ENCODE data around the gene ARHGEF19. TPM values are rescaled to one million over a fixed set of nuclear protein-coding genes. Genes with fewer than 3 reads are reported as not detected.

ARHGEF19 gene
- total and polyA plus RNA-seq, 9 of the 15 experiments (the other 6 are each of a cell fraction or from before 2014, with no cell fraction given) = 0.73 to 21.0 (median 5.2) TPM

DNA sequence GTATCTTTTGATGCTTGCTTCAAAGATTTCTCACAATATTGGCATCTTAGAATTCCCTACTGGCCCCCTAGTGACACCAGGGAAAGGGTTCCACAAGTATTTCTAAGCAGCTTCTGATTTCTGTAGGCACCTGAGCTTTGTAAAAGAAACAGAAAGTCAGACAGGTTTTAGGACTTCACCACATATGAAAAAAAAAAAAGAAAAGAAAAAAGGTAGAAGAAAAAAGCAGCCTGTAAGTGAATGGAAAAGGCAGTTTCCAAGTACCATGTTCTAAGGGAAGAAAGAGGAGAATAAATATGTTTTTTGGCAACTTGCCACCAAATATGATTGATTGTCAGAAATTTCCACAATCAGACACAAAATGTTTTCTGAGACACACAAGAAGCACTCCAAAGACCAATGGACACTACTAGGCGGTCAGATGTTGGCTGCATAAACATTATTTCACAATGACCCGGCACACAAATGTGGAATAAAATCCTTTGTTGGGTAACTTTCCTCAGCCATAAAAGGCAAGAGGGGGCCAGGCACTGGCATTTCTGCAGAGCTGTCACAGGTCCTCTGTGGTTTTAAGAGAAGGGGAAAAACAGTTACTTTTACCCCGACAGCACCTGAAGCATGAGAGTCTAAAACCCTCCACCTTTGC is 37.3 kb upstream of the ARHGEF19 start (continued):
- TF ChIP-seq, protein P1, sequence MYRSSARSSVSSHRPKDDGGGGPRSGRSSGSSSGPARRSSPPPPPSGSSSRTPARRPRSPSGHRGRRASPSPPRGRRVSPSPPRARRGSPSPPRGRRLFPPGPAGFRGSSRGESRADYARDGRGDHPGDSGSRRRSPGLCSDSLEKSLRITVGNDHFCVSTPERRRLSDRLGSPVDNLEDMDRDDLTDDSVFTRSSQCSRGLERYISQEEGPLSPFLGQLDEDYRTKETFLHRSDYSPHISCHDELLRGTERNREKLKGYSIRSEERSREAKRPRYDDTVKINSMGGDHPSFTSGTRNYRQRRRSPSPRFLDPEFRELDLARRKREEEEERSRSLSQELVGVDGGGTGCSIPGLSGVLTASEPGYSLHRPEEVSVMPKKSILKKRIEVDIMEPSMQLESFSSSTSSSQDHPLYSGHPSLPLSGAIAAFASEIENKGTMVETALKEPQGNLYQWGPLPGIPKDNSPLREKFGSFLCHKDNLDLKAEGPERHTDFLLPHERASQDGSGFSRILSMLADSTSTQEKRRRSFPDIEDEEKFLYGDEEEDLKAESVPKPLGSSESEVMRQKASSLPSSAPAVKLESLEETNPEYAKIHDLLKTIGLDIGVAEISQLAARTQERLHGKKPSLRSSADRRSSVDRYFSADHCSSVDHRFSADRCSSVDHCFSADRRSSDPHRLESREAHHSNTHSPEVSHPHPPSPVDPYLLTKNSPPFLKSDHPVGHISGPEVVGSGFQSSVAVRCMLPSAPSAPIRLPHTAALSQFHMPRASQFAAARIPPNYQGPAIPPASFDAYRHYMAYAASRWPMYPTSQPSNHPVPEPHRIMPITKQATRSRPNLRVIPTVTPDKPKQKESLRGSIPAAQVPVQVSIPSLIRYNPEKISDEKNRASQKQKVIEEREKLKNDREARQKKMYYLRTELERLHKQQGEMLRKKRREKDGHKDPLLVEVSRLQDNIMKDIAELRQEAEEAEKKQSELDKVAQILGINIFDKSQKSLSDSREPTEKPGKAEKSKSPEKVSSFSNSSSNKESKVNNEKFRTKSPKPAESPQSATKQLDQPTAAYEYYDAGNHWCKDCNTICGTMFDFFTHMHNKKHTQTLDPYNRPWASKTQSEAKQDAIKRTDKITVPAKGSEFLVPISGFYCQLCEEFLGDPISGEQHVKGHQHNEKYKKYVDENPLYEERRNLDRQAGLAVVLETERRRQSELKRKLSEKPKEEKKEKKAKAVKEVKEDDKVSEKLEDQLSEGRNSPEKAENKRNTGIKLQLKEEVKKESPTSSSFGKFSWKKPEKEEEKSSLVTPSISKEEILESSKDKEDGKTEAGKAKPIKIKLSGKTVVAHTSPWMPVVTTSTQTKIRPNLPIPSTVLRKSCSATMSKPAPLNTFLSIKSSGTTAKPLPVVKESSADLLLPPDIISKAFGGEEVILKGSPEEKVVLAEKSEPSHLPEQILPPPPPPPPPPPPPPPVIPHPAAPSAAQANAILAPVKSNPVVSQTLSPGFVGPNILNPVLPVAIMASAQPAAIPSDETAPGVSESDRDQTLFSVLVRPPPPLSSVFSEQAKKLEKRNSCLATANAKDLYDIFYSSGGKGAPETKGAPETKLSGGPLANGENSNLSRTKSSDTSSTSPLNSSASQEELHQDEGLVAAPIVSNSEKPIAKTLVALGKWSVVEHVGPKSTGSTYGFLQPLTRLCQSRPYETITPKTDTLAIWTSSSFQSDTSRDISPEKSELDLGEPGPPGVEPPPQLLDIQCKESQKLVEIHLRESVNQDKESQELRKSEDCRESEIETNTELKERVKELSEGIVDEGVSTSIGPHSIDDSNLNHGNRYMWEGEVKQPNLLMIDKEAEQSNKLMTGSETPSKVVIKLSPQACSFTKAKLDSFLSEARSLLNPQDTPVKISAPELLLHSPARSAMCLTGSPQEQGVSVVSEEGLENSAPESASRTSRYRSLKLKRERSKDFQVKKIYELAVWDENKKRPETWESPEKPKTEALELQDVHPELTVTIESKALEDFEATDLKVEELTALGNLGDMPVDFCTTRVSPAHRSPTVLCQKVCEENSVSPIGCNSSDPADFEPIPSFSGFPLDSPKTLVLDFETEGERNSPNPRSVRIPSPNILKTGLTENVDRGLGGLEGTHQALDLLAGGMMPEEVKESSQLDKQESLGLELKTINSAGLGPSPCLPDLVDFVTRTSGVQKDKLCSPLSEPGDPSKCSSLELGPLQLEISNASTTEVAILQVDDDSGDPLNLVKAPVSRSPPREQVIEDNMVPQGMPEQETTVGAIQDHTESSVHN (IDR thresholded peaks at IDR 0.05; ENCODE audit: borderline replicate concordance in 1 of 2, low read depth in 1 of 2) = 0 out of 4 replicates have a peak, but pooled peaks of 1 of the 2 experiments have one; percentile 30
- TF ChIP-seq ARNT (IDR thresholded peaks at IDR 0.05) (peak in 1 of 2 experiments; percentile 17; a peak in 1 of 4 replicates), U2AF1 (optimal IDR thresholded peaks at IDR 0.05; ENCODE audit: low read depth, low read length) (no peak), DNMT1 (IDR thresholded peaks at IDR 0.05) (no peak), RAD21 (CRISPR knock-in tag; conservative IDR thresholded peaks at IDR 0.05 in 1 of 2, IDR thresholded peaks at IDR 0.05 in 1 of 2) (no peak), MAFG (tag; conservative IDR thresholded peaks at IDR 0.05) (no peak), SRF (CRISPR knock-in tag; IDR thresholded peaks at IDR 0.05) (peak in 1 of 2 experiments; percentile 81; a peak in 2 of 4 replicates)
- TF ChIP-seq, protein P2, sequence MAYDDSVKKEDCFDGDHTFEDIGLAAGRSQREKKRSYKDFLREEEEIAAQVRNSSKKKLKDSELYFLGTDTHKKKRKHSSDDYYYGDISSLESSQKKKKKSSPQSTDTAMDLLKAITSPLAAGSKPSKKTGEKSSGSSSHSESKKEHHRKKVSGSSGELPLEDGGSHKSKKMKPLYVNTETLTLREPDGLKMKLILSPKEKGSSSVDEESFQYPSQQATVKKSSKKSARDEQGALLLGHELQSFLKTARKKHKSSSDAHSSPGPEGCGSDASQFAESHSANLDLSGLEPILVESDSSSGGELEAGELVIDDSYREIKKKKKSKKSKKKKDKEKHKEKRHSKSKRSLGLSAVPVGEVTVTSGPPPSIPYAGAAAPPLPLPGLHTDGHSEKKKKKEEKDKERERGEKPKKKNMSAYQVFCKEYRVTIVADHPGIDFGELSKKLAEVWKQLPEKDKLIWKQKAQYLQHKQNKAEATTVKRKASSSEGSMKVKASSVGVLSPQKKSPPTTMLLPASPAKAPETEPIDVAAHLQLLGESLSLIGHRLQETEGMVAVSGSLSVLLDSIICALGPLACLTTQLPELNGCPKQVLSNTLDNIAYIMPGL (CRISPR knock-in tag; IDR thresholded peaks at IDR 0.05) = no peak
- TF ChIP-seq, protein P3, sequence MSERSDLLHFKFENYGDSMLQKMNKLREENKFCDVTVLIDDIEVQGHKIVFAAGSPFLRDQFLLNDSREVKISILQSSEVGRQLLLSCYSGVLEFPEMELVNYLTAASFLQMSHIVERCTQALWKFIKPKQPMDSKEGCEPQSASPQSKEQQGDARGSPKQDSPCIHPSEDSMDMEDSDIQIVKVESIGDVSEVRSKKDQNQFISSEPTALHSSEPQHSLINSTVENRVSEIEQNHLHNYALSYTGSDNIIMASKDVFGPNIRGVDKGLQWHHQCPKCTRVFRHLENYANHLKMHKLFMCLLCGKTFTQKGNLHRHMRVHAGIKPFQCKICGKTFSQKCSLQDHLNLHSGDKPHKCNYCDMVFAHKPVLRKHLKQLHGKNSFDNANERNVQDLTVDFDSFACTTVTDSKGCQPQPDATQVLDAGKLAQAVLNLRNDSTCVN (CRISPR knock-in tag; IDR thresholded peaks at IDR 0.05) = no peak
- TF ChIP-seq, protein P4, sequence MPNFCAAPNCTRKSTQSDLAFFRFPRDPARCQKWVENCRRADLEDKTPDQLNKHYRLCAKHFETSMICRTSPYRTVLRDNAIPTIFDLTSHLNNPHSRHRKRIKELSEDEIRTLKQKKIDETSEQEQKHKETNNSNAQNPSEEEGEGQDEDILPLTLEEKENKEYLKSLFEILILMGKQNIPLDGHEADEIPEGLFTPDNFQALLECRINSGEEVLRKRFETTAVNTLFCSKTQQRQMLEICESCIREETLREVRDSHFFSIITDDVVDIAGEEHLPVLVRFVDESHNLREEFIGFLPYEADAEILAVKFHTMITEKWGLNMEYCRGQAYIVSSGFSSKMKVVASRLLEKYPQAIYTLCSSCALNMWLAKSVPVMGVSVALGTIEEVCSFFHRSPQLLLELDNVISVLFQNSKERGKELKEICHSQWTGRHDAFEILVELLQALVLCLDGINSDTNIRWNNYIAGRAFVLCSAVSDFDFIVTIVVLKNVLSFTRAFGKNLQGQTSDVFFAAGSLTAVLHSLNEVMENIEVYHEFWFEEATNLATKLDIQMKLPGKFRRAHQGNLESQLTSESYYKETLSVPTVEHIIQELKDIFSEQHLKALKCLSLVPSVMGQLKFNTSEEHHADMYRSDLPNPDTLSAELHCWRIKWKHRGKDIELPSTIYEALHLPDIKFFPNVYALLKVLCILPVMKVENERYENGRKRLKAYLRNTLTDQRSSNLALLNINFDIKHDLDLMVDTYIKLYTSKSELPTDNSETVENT (CRISPR knock-in tag; IDR thresholded peaks at IDR 0.05) = no peak
- TF ChIP-seq, protein P5, sequence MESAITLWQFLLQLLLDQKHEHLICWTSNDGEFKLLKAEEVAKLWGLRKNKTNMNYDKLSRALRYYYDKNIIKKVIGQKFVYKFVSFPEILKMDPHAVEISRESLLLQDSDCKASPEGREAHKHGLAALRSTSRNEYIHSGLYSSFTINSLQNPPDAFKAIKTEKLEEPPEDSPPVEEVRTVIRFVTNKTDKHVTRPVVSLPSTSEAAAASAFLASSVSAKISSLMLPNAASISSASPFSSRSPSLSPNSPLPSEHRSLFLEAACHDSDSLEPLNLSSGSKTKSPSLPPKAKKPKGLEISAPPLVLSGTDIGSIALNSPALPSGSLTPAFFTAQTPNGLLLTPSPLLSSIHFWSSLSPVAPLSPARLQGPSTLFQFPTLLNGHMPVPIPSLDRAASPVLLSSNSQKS (CRISPR knock-in tag; IDR thresholded peaks at IDR 0.05) = no peak

All from K562 (cell line).